GM23338 (cell line): ENCODE results near the gene CDC42EP2. TPM values are rescaled to one million over a fixed set of nuclear protein-coding genes. Genes with fewer than 3 reads are reported as not detected.
"Not testable (repeated sequence)": the region's sequence is repeated elsewhere in the genome, so short reads cannot be mapped to it uniquely, and the experiment has no call there.

Source experiments
- ATAC-seq: fragments of 200-7000 bp; cut with Tn5 transposase; 3 replicates; pipeline ENCODE4 v1.9.1; 2020
- DNase-seq: peaks from one replicate; pipeline ENCODE4 v3.0.0-alpha.2; 2015; ENCODE audit warnings: low spot score
- H2AFZ ChIP-seq: fragments of 200-600 bp; sonication (generic); 2 replicates; pipeline ENCODE4 v1.8.0; 2016; ENCODE audit warnings: antibody characterized with exemption, mild to moderate bottlenecking, moderate library complexity
- H3F3A ChIP-seq: fragments of 200-600 bp; sonication (generic); replicated peaks from 2 replicates; pipeline ENCODE4 v1.8.0; 2017; ENCODE audit warnings: antibody characterized with exemption, mixed run types, low read depth
- H3K27ac ChIP-seq: fragments of 200-600 bp; sonication (generic); 2 replicates; pipeline ENCODE4 v1.6.1; 2016; ENCODE audit warnings: low read depth
- H3K27me3 ChIP-seq: fragments of 200-600 bp; sonication (generic); 2 replicates; pipeline ENCODE4 v1.8.0; 2016; ENCODE audit warnings: mild to moderate bottlenecking, mixed run types, moderate library complexity; ENCODE audit not compliant: insufficient read depth
- H3K36me3 ChIP-seq: fragments of 200-600 bp; sonication (generic); 2 replicates; pipeline ENCODE4 v1.8.0; 2016; ENCODE audit warnings: mild to moderate bottlenecking; ENCODE audit not compliant: insufficient read depth
- H3K4me1 ChIP-seq: fragments of 200-600 bp; sonication (generic); 2 replicates; pipeline ENCODE4 v1.8.0; 2016; ENCODE audit warnings: mild to moderate bottlenecking, moderate library complexity; ENCODE audit not compliant: insufficient read depth
- H3K4me2 ChIP-seq: fragments of 200-600 bp; sonication (generic); 2 replicates; pipeline ENCODE4 v1.7.1; 2017; ENCODE audit warnings: mixed run types
- H3K4me3 ChIP-seq: fragments of 200-600 bp; sonication (generic); 2 replicates; pipeline ENCODE4 v1.6.1; 2016; ENCODE audit warnings: mixed run types
- H3K79me2 ChIP-seq: fragments of 200-600 bp; sonication (generic); replicated peaks from 2 replicates; pipeline ENCODE4 v1.8.0; 2017; ENCODE audit warnings: mild to moderate bottlenecking; ENCODE audit not compliant: insufficient read depth
- H3K9me2 ChIP-seq: fragments of 200-600 bp; sonication (generic); 2 replicates; pipeline ENCODE4 v1.8.0; 2017; ENCODE audit not compliant: insufficient read depth
- H4K20me1 ChIP-seq: fragments of 200-600 bp; sonication (generic); replicated peaks from 2 replicates; pipeline ENCODE4 v1.8.0; 2017; ENCODE audit warnings: mild to moderate bottlenecking; ENCODE audit not compliant: insufficient read depth
- H3K27ac Mint-ChIP-seq: 2 replicates; pipeline ENCODE4 v1.8.0; 2020; ENCODE audit warnings: inconsistent platforms, mild to moderate bottlenecking, moderate library complexity, mixed read lengths
- H3K27me3 Mint-ChIP-seq: 3 replicates; pipeline ENCODE4 v1.8.0; 2022; ENCODE audit warnings: low read depth, mild to moderate bottlenecking, moderate library complexity, mixed read lengths, inconsistent platforms; ENCODE audit not compliant: insufficient read depth, poor library complexity
- H3K36me3 Mint-ChIP-seq: 3 replicates; pipeline ENCODE4 v1.8.0; 2021; ENCODE audit warnings: low read depth, mild to moderate bottlenecking, inconsistent platforms, moderate library complexity, mixed read lengths
- H3K4me1 Mint-ChIP-seq: 3 replicates; pipeline ENCODE4 v1.8.0; 2020; ENCODE audit warnings: mild to moderate bottlenecking, inconsistent platforms, mixed read lengths
- H3K4me3 Mint-ChIP-seq: 3 replicates; pipeline ENCODE4 v1.8.0; 2021; ENCODE audit warnings: moderate library complexity, mild to moderate bottlenecking, inconsistent platforms, mixed read lengths
- H3K9me3 Mint-ChIP-seq: 3 replicates; pipeline ENCODE4 v1.8.0; 2020; ENCODE audit warnings: moderate library complexity, mild to moderate bottlenecking, inconsistent platforms, mixed read lengths
- EZH2 ChIP-seq: fragments of 200-600 bp; sonication (generic); IDR thresholded peaks from one replicate; pipeline ENCODE4 v1.8.0; 2017; ENCODE audit warnings: antibody characterized with exemption, mild to moderate bottlenecking, low read depth; ENCODE audit not compliant: unreplicated experiment
- EZH2phosphoT487 ChIP-seq: fragments of 200-600 bp; sonication (generic); IDR thresholded peaks from one replicate; pipeline ENCODE4 v1.8.1; 2018; ENCODE audit warnings: antibody characterized with exemption; ENCODE audit not compliant: unreplicated experiment
- NANOG ChIP-seq: IDR thresholded peaks from 2 replicates; pipeline ENCODE4 v1.6.1; 2016; ENCODE audit warnings: antibody characterized with exemption, borderline replicate concordance
- POLR2AphosphoS5 ChIP-seq: IDR thresholded peaks from 2 replicates; pipeline ENCODE4 v1.6.1; 2016; ENCODE audit warnings: antibody characterized with exemption, low read depth
- ZNF331 ChIP-seq: fragments of 250-450 bp; sonication (Bioruptor Pico); IDR thresholded peaks from 2 replicates; pipeline ENCODE4 v1.5.0; 2020; ENCODE audit warnings: low read depth, mild to moderate bottlenecking, moderate library complexity
- polyA plus RNA-seq: library from polyadenylated mRNA; unstranded; fragments of >200 nt; fragmentation: Nextera tagmentation; extraction: Ambion mirVana; gene quantifications from 2 replicates; pipeline ENCODE4 v1.2.1, GENCODE V29; 2016
- total RNA-seq: library from RNA; depleted of rRNA; stranded (reverse); fragments of >200 nt; shearing (Covaris generic); gene quantifications from 2 replicates; pipeline ENCODE4 v1.2.3, GENCODE V29; 2014
- TF ChIP-seq, protein P1 (sequence below): IDR thresholded peaks from one replicate; pipeline ENCODE4 v1.6.1; 2018; ENCODE audit warnings: antibody characterized with exemption; ENCODE audit not compliant: unreplicated experiment
- TF ChIP-seq, protein P2 (sequence below): IDR thresholded peaks from 2 replicates; pipeline ENCODE4 v1.6.1; 2016; ENCODE audit warnings: antibody characterized with exemption

Gene CDC42EP2
- total and polyA plus RNA-seq, 2 experiments from 2014 or later = 18.2 to 19.0 TPM

DNA sequence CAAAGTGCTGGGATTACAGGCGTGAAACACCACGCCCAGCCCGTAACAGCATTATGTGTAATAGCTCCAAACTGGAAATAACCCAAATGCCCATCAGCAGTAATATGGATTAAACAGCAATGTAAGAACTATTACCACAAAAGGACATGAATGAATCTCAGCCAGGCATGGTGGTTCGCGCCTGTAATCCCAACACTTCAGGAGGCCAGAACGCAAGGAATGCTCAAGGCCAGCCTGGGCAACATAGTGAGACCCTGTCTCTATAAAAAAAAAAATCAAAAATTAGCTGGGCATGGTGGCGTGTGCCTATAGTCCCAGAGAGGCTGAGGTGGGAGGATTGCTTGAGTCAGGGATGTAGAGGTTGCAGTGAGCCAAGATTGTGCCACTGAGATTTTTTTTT is 15.9 kb downstream of the CDC42EP2 start (continued):
- TF ChIP-seq EZH2 (no peak), POLR2AphosphoS5 (no peak), ZNF331 (no peak)
- TF ChIP-seq, protein P1, sequence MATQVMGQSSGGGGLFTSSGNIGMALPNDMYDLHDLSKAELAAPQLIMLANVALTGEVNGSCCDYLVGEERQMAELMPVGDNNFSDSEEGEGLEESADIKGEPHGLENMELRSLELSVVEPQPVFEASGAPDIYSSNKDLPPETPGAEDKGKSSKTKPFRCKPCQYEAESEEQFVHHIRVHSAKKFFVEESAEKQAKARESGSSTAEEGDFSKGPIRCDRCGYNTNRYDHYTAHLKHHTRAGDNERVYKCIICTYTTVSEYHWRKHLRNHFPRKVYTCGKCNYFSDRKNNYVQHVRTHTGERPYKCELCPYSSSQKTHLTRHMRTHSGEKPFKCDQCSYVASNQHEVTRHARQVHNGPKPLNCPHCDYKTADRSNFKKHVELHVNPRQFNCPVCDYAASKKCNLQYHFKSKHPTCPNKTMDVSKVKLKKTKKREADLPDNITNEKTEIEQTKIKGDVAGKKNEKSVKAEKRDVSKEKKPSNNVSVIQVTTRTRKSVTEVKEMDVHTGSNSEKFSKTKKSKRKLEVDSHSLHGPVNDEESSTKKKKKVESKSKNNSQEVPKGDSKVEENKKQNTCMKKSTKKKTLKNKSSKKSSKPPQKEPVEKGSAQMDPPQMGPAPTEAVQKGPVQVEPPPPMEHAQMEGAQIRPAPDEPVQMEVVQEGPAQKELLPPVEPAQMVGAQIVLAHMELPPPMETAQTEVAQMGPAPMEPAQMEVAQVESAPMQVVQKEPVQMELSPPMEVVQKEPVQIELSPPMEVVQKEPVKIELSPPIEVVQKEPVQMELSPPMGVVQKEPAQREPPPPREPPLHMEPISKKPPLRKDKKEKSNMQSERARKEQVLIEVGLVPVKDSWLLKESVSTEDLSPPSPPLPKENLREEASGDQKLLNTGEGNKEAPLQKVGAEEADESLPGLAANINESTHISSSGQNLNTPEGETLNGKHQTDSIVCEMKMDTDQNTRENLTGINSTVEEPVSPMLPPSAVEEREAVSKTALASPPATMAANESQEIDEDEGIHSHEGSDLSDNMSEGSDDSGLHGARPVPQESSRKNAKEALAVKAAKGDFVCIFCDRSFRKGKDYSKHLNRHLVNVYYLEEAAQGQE = no peak

DNA sequence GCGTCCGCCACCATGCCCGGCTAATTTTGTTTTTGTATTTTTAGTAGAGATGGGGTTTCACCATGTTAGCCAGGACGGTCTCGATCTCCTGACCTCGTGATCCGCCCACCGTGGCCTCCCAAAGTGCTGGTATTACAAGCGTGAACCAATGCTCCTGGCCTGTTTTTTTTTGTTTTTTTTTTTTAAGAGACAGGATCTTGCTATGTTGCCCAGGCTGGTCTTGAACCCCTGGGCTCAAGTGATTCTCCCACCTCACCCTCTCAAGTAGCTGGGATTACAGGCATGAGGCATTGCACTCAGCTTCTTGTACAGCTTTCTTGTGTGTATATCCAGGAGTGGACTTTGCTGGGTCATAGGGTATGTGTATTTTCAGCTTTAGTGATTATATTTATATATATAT is 17.9 kb downstream of the CDC42EP2 start:
- H3K9me2 ChIP-seq, H3K27me3 Mint-ChIP-seq, H3K4me2 ChIP-seq, H3K4me3 ChIP-seq, H2AFZ ChIP-seq, H3K27ac ChIP-seq, H3K27me3 ChIP-seq, H3K27ac Mint-ChIP-seq, H3K9me3 Mint-ChIP-seq, ATAC-seq, DNase-seq, H3K4me3 Mint-ChIP-seq, H3K36me3 ChIP-seq, H3K36me3 Mint-ChIP-seq: not testable (repeated sequence)
- H3K4me1 ChIP-seq = peaks cover 11% of the 10 kb centered on the region
- peaks cover 21% of the 10 kb centered on the region for H3K4me1 Mint-ChIP-seq
- peaks cover 21% of the 10 kb centered on the region for H4K20me1 ChIP-seq
- peaks cover 11% of the 10 kb centered on the region; the same call in 1 of the 2 replicates for H3F3A ChIP-seq
- H3K79me2 ChIP-seq = peaks cover 36% of the 10 kb centered on the region

DNA sequence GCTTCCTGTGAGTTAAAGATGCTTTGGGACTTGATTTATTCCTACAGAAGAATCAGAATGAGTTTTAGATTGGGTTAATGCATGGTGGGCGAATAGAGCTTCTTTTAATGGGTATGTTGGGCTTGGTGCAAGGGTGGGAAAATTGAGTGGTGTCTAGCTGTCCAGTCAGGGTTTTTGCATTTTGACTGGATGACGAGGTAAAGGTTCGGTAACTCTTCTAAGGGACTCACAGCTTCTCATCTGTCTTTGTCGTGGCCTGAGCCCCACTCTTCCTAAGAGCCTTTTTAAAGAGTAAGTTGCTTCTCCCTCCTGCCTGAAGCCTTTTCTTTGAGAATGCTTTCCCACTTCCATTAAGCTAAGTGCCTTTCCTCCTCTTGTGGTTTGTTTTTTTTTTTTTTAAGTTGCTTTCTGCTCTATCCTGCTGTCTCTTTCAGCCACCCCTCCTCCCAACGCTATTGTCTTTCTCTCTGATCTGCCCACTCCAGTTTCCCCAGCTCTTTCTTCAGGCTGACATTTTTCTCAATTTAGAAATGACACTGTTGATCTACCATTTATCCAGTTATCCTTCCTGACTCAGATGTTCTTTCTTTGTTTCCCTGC is 20.1 kb downstream of the CDC42EP2 start:
- peaks cover 11% of the 10 kb centered on the region; the same call in 2 of the 3 replicates for H3K36me3 Mint-ChIP-seq
- H3K27me3 Mint-ChIP-seq = peaks cover 6% of the 10 kb centered on the region
- H3K79me2 ChIP-seq = peaks cover 58% of the 10 kb centered on the region
- ATAC-seq = no peak
- no peaks in the 10 kb centered on the region for H3K9me2 ChIP-seq
- H3K27ac Mint-ChIP-seq = no peak overlapping the region
- peak overlapping the region; percentile 100 for H3K4me2 ChIP-seq
- peak overlapping the region; percentile 96 for H3K4me3 ChIP-seq
- H3F3A ChIP-seq = peaks cover 11% of the 10 kb centered on the region; the same call in 1 of the 2 replicates
- no peak overlapping the region; the same call in 1 of the 2 replicates for H2AFZ ChIP-seq
- DNase-seq = no peak
- H3K27ac ChIP-seq = no peak overlapping the region
- H4K20me1 ChIP-seq = peaks cover 21% of the 10 kb centered on the region
- H3K9me3 Mint-ChIP-seq = no peaks in the 10 kb centered on the region; the same call in 2 of the 3 replicates
- peaks cover 16% of the 10 kb centered on the region for H3K4me1 Mint-ChIP-seq
- H3K4me1 ChIP-seq = peaks cover 11% of the 10 kb centered on the region
- no peaks in the 10 kb centered on the region for H3K27me3 ChIP-seq
- peak overlapping the region; percentile 83 for H3K4me3 Mint-ChIP-seq
- no peaks in the 10 kb centered on the region; the same call in 1 of the 2 replicates for H3K36me3 ChIP-seq
- TF ChIP-seq, protein P2, sequence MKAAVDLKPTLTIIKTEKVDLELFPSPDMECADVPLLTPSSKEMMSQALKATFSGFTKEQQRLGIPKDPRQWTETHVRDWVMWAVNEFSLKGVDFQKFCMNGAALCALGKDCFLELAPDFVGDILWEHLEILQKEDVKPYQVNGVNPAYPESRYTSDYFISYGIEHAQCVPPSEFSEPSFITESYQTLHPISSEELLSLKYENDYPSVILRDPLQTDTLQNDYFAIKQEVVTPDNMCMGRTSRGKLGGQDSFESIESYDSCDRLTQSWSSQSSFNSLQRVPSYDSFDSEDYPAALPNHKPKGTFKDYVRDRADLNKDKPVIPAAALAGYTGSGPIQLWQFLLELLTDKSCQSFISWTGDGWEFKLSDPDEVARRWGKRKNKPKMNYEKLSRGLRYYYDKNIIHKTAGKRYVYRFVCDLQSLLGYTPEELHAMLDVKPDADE = no peak
- TF ChIP-seq NANOG = no peak
- no peak for TF ChIP-seq EZH2phosphoT487
- TF ChIP-seq, protein P1 = no peak
